Testis (tissue), 3 donors: ENCODE results near the gene SURF2. TPM values are rescaled to one million over a fixed set of nuclear protein-coding genes. Genes with fewer than 3 reads are reported as not detected.
"Not testable (repeated sequence)": the region's sequence is repeated elsewhere in the genome, so short reads cannot be mapped to it uniquely, and the experiment has no call there.

Experiments
- DNase-seq: peaks from one replicate; pipeline ENCODE4 v3.0.0-alpha.2; 2019
- H3K27ac ChIP-seq, 2 donors: fragments of 200-600 bp; sonication (generic); one replicate each; pipeline ENCODE4 v1.5.1; 2019
- H3K27me3 ChIP-seq: fragments of 200-600 bp; sonication (generic); one replicate; pipeline ENCODE4 v1.5.1; 2019
- H3K36me3 ChIP-seq: fragments of 200-600 bp; sonication (generic); one replicate; pipeline ENCODE4 v1.5.1; 2017; ENCODE audit warnings: low read depth; ENCODE audit errors: missing control alignments
- H3K4me1 ChIP-seq: fragments of 200-600 bp; sonication (generic); one replicate; pipeline ENCODE4 v1.5.1; 2019
- H3K4me3 ChIP-seq, 2 donors: fragments of 200-600 bp; sonication (generic); one replicate each; pipeline ENCODE4 v1.5.1; 2017 to 2019
- H3K9me3 ChIP-seq: fragments of 200-600 bp; sonication (generic); one replicate; pipeline ENCODE4 v1.5.1; 2017
- CTCF ChIP-seq, 3 experiments: fragments of 450-650 bp in 2 of 3; fragments of 200-600 bp in 1 of 3; sonication (generic) in 1 of 3; IDR thresholded peaks; one replicate each; pipeline ENCODE4 v1.5.1; 2016 to 2019; ENCODE audit warnings: antibody characterized with exemption in 3 of 3, mild to moderate bottlenecking in 2 of 3, moderate library complexity in 1 of 3
- POLR2A ChIP-seq: fragments of 450-650 bp; IDR thresholded peaks from one replicate; pipeline ENCODE4 v1.6.1; 2017; ENCODE audit warnings: antibody characterized with exemption, mild to moderate bottlenecking, moderate library complexity
- WGBS, 2 donors: methylation state at CpG; one replicate each; pipeline ENCODE4 v1.1.5; 2018; 5-methylcytosine and 5-hydroxymethylcytosine counted together
- intact Hi-C: fragments of 100-400 bp; cut with DNase I; formaldehyde crosslinking; loops from one replicate; pipeline ENCODE4 v1.15.1; 2023; ENCODE audit warnings: low total_unique reads
- polyA plus RNA-seq: library from polyadenylated mRNA; stranded (reverse); fragments of 350-450 nt; fragmentation: Illumina TruSeq; extraction: RNeasy Lipid Tissue Mini Kit (QIAGEN cat#74804); gene quantifications from one replicate; pipeline ENCODE4 v1.2.3, GENCODE V29; 2014; ENCODE audit warnings: low read depth, low replicate concordance; ENCODE audit not compliant: insufficient read depth
- total RNA-seq, 2 donors: library from RNA; depleted of rRNA; stranded (reverse); fragments of >200 nt; gene quantifications; one replicate each; pipeline ENCODE4 v1.2.3, GENCODE V29; 2016

Gene SURF2
- total and polyA plus RNA-seq, 3 donors from 2014 or later, result 103 to 160 (median 121) TPM

DNA sequence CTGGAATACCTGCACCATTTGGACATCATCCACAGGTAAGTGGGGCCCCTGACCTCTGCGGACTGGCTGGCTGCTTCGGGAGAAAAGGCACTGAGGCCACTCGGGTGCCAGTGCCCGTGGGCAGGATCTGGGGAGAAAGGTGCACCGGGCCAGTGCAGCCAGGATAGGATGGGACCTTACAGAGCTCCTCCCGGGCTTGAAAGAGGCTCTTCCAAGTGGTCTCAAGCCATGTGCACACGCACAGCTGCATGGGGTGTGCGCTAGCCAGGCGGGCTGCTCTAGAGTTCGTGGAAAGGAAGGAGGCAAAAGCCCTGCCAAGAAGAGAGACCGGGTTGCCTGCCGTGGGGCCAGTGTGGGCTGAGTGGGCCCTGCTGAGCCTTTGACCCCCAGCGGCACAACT lies 33.2 kb downstream of the SURF2 start:
- Histone ChIP-seq H3K4me3 (no peak overlapping the region), H3K36me3 (no peaks in the 10 kb centered on the region), H3K4me1 (no peaks in the 10 kb centered on the region), H3K9me3 (no peaks in the 10 kb centered on the region), H3K27ac (no peak overlapping the region), H3K27me3 (no peaks in the 10 kb centered on the region)
- DNase-seq, result no peak
- 90 to 93% methylated on average over 8 to 13 of the region's 13 CpGs for WGBS, 2 donors
- TF ChIP-seq CTCF (IDR thresholded peaks at IDR 0.05) (no peak), POLR2A (no peak)
- intact Hi-C loops, result no loop called here

GRCh38 chr9:133390713-133391112 lies 34.4 kb downstream of the SURF2 start:
- Histone ChIP-seq H3K9me3 (no peaks in the 10 kb centered on the region), H3K4me1 (no peaks in the 10 kb centered on the region), H3K27me3 (no peaks in the 10 kb centered on the region), H3K36me3 (no peaks in the 10 kb centered on the region), H3K4me3 (no peak overlapping the region), H3K27ac (no peak overlapping the region)
- 81 to 87% methylated on average over 7 of the region's 7 CpGs for WGBS, 2 donors
- TF ChIP-seq POLR2A (no peak), CTCF (IDR thresholded peaks at IDR 0.05) (no peak)
- DNase-seq, result no peak
- intact Hi-C loops, result no loop called here

- H3K27me3 ChIP-seq, H3K4me3 ChIP-seq, H3K9me3 ChIP-seq, H3K36me3 ChIP-seq, H3K27ac ChIP-seq, DNase-seq, H3K4me1 ChIP-seq, intact Hi-C loops: not testable (repeated sequence)
- 58 to 70% methylated on average over 3 of the region's 4 CpGs for WGBS, 2 donors
These were observed 35.1 kb downstream of the SURF2 start for GRCh38 chr9:133391449-133391848.

DNA sequence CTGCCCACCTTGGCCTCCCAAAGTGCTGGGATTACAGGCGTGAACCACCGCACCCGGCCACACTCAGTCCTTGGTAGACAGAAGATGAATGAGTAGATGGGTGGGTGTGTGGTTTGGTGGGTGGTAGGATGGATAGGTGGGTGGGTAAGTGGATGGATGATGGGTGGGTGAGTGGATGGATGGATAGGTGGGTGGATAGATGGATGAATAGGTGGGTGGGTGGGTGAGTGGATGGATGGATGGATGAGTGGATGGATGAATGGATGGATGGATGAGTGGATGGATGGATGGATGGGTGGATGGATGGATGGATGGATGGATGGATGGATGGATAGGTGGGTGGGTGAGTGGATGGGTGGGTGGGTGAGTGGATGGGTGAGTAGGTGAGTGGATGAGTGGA lies 36.0 kb downstream of the SURF2 start:
- H3K4me1 ChIP-seq, intact Hi-C loops, H3K27ac ChIP-seq, H3K9me3 ChIP-seq, H3K4me3 ChIP-seq, H3K36me3 ChIP-seq, DNase-seq, H3K27me3 ChIP-seq: not testable (repeated sequence)
- 94 to 100% methylated on average over 3 of the region's 3 CpGs for WGBS, 2 donors

GRCh38 chr9:133393399-133393798 lies 37.0 kb downstream of the SURF2 start:
- Histone ChIP-seq H3K4me3 (no peak overlapping the region), H3K36me3 (no peaks in the 10 kb centered on the region), H3K27ac (no peak overlapping the region), H3K9me3 (no peaks in the 10 kb centered on the region), H3K27me3 (no peaks in the 10 kb centered on the region), H3K4me1 (no peaks in the 10 kb centered on the region)
- no peak for TF ChIP-seq CTCF (IDR thresholded peaks at IDR 0.05)
- no peak for TF ChIP-seq POLR2A
- intact Hi-C loops, result no loop called here
- 93 to 96% methylated on average over 3 of the region's 3 CpGs for WGBS, 2 donors
- no peak for DNase-seq

GRCh38 chr9:133394687-133395271 lies 38.4 kb downstream of the SURF2 start:
- H3K27ac ChIP-seq, result no peak overlapping the region
- H3K4me1 ChIP-seq, result no peaks in the 10 kb centered on the region
- no peak overlapping the region for H3K4me3 ChIP-seq
- TF ChIP-seq CTCF (IDR thresholded peaks at IDR 0.05) (no peak), POLR2A (no peak)
- H3K27me3 ChIP-seq, result no peaks in the 10 kb centered on the region
- intact Hi-C loops, result no loop called here
- no peaks in the 10 kb centered on the region for H3K36me3 ChIP-seq
- 19 to 37% methylated on average over 3 to 8 of the region's 8 CpGs for WGBS, 2 donors
- H3K9me3 ChIP-seq, result no peaks in the 10 kb centered on the region
- DNase-seq, result no peak
